Activated CD4-positive, alpha-beta T cell treated with anti-CD3 and anti-CD28 coated beads for 24 hours (primary cell): ENCODE results near the gene NME4.
"Not testable (repeated sequence)": the region's sequence is repeated elsewhere in the genome, so short reads cannot be mapped to it uniquely, and the experiment has no call there.

Experiments used
- DNase-seq, 2 donors: peaks; one replicate each; pipeline ENCODE4 v3.0.0-alpha.2; 2020; ENCODE audit warnings: low read depth in 2 of 2

NME4 gene

DNA sequence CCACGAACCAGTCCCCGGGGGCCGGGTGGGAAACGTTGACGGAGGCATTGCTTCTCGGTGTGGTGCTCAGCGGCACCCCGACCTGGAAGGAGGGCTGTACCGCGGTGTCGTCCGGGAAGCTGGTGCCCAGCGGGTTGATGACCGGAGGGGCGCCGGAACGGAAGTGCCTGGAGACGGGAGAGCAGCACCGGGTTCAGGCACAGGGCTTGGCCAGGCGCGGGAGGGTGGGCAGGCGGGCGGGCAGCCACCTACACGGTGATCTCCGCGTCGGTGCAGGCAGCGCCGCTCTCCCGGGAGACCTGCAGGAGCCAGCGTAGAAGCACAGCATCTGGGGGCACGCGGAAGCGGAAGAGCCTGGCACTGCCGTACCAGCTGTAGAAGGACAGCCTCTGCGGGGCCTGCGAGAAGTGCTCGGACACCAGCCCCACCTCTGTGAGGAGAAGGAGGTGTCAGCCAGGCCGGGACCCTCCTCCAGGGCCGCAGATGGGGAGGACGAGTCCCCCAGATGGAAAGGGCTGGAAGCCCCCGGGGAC, 19.5 kb upstream of the NME4 start:
- no peak for DNase-seq

DNA sequence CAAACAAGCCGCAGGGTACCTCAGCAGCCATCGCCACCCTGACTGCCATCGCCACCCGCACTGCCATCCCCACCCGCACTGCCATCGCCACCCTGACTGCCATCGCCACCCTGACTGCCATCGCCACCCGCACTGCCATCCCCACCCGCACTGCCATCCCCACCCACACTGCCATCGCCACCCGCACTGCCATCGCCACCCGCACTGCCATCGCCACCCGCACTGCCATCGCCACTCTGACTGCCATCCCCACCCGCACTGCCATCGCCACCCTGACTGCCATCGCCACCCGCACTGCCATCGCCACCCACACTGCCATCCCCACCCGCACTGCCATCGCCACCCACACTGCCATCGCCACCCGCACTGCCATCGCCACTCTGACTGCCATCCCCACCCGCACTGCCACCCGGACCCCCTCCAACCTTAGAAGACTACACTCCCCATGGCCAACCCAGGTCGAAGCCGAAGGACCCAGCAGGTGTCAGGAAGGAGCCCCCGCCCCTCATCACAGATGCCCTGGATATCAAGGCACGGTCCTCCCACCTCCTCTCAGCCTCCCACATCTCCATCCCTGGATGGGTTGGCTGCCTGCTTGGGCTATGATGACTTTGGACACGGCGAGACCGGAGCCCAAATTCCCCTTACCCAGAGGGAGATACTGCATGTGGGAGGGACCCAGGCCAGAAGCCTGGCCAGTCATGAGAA, 18.7 kb upstream of the NME4 start:
- DNase-seq, result not testable (repeated sequence)

DNA sequence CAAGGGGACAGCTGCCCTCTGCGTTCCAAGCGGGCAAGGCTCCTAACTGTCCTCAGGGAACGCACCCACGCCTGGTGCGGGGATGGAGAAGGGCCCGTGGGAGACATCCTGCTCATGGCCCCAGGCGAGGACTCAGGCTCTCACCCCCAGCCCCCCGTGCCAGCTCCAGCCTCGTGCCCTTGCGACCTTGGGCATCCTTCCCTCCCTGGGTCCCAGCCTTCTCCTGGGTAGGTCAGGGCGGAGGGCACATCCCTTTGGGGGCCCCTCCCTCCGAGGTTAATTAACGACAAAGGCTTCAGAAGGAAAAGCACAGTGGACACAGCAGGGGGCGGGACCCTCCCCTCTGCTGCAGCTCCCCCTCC, 18.2 kb upstream of the NME4 start:
- no peak for DNase-seq

DNA sequence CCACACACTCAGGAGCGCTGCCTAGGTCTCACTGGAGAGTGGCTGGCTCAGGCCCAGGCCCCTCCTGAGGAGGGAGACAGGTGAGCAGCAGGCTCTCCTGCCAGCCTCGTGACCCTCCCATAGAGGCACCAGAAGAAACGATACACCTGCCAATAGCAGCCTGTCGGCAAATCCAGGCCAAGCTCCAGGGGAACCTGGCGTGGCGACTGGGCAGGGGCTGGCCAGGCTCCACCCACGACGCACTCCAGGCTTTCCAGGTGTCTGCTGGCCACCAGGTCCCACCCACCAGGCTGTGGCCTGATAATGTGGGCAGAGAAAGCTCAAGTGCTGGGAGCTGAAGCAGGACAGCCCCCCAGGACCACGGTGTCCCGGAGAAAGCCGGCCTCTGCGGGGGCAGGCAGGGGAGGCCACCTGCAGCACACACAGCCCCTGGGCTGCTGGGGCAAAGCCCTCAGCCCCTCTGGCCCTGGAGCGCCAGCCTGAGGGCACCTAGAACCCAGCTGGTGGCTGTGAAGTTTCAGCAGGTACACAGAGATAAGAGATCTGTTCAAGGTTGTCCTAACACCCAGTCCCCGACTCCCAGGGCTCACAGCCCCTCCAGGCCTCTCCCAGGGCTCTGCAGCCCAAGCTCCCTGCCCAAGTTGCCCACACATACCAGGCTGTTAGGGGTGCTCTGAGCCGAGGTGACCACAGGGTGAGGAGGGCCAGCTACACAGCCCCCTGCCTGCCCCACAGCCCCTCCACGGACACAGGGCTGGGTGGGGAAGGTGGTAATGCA, 17.6 kb upstream of the NME4 start:
- DNase-seq, result no peak

DNA sequence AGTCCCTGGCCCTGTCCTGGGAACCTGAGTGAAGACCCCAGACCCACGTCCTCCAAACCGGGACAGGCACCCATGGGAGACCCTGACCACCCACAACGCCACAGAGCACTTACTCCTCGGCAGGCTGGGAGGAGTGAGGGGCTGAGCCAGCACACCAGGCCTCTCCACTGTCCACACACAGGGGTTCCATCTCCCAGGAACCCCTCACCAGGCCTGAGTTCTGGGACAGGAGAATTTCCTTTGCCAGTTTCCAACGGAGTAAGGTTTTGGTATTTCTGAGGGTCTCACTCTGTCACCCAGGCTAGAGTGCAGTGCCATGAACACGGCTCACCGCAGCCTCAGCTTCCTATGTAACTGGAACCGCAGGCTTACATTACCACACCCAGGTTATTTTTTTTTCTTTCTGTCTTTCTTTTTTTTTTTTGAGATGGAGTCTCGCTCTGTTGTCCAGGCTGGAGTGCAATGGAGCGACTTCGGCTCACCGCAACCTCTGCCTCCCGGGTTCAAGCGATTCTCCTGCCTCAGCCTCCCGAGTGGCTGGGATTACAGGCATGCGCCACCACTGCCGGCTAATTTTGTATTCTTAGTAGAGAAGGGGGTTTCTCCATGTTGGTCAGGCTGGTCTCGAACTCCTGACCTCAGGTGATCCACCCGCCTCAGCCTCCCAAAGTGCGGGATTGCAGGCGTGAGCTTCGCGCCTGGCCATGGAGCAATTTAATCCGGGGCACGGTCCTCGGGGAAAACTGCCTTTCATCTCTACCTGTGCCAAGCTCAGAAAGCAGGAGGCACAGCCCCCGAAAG, 16.8 kb upstream of the NME4 start:
- no peak for DNase-seq

DNA sequence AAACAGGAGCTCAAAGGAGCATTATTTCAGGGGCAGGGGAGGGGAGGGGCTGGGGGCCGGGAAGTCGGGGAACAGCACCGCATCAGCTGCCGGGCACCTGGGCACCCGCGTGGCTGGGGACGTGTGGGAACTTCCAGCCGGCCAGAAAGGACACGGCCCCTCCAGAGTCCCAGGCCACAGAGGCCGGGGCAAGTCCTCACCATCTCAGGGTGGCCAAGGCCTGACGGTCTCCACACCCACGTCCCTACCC, 16.3 kb upstream of the NME4 start:
- DNase-seq, result no peak

DNA sequence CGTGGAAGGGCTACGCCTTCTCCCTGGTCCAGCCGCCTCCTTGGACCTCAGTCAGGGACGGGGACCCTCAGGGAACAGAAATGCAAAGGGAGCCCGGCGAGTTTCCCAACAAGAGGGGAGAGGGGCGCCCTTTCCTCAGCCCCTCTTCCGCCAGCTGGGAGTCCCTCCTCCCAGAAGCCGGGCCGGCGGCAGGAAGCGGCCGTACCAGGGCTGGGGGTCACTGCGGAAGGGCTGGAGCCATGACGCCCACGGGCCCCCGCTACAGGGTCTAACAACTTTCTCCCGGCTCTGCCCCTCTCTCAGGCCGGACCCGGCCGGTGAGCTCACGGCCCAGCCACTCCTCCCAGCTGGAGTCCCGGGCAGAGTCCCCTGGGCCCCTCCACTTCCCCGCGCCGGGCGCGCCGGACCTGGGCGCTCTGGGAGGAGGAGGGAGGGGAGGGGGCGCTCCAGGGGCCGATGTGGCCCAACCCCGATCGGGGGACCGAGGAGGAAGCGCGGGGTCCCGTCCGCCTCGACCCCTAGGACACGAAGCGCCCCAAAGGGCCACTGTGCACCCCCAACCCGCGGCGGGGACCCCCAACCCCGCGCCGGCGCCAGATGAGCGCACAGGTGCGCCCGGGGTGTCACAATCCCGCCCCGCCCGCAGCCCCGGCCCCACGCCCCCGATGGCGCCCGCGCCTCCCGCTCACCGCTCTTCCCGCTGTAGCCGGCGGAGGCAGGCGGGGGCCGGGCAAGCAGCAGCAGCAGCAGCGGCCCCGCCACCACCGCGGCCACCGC, 15.8 kb upstream of the NME4 start:
- no peak for DNase-seq

DNA sequence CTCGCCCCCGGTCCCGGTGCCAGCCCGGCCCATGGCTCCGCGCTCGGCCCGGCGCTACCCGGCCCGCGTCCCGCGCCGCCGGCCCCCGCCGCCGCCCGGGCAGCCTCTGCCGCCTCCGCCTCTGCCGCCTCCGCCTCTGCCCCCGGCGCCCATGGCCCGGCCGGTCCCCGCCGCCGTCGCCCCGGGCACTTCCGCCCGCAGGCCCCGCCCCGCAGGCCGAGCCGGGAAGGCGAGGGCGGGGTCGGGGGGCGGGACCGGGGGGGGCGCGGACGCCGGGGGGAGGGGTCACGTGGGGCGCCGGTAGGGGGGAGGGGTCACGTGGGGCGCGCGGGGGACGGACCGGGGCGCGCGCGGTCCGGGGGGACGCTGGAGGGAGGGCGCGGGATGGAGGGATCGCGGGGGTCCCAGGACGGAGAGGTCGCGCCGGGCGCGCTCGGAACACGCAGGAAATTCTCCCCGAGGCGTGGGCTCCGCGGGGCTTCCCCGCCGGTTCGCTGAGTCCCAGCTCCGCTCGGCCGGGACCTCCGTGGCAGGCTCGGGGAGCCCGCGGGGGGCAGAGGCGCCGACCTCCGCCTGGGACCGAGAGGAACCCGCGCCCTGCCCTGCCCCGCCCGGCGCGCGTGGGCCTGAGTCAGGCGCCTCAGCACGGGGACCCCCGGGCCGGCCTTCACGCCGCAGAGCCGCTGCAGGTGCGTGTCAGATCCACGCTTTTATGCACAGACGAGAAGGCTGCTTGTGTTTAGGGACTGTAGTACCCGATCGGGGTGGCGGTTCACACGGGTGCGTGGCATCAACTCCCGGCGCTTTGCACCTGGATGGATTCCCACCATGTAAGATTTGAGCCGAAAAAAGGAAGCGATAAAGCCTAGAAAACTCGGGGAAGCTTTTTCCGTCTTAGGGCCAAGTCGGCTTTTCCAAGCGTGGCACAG, 14.9 kb upstream of the NME4 start, which contains the start of gene PGAP6:
Gene PGAP6 (minus strand): TSS at position 190 of the 929 bp plus-strand sequence. CDS start 157 bp downstream, at position 33.
- peak; percentile 50 to 54 for DNase-seq

DNA sequence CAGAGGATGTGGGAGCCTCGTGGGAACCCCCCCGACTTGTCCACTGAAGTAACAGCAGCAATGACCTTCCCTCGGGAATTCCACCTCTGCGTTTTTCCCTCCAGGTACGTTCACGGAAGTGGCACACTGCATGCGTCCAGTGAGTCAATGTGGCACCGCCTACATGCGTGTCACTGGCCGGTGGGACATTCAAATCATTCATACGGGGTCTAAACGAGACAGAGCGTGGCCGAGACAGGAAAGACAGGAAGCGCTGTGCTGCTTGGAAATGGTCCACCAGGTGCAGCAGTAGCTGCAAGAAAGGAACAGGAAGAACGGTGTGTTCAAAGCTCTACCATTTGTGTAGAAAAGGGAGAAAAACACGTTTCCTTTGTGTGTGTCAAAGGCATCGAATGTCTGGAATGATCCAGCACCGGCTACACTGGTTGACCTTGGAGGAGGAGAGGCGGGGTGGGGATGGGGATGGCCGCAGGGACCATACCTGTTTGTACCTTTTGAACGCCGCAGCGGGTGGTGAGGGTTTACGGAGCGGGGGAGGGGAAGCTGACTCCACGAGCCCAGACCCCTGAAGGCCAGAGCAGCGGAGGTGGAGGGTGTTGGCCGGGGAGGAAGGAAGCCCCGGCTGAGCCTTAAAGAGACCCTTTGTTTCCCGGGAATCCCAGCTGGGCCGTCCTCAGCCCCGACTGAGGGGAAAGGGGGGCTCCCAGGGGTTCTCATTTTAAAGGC, 13.5 kb upstream of the NME4 start:
- no peak for DNase-seq

DNA sequence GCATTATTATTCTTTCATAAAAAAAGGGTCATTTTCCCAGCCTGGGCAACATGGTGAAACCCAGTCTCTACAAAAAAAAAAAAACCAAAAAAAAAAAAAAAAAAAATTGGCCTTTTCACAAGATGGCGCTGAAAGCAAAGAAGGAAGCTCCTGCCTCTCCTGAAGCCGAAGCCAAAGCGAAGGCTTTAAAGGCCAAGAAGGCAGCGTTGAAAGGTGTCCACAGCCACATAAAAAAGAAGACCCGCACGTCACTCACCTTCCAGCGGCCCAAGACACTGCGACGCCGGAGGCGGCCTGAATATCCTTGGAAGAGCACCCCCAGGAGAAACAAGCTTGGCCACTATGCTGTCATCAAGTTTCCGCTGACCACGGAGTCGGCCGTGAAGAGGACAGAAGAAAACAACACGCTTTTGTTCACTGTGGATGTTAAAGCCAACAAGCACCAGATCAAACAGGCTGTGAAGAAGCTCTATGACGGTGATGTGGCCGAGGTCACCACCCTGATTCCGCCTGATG, 10.3 kb upstream of the NME4 start:
- no peak for DNase-seq

DNA sequence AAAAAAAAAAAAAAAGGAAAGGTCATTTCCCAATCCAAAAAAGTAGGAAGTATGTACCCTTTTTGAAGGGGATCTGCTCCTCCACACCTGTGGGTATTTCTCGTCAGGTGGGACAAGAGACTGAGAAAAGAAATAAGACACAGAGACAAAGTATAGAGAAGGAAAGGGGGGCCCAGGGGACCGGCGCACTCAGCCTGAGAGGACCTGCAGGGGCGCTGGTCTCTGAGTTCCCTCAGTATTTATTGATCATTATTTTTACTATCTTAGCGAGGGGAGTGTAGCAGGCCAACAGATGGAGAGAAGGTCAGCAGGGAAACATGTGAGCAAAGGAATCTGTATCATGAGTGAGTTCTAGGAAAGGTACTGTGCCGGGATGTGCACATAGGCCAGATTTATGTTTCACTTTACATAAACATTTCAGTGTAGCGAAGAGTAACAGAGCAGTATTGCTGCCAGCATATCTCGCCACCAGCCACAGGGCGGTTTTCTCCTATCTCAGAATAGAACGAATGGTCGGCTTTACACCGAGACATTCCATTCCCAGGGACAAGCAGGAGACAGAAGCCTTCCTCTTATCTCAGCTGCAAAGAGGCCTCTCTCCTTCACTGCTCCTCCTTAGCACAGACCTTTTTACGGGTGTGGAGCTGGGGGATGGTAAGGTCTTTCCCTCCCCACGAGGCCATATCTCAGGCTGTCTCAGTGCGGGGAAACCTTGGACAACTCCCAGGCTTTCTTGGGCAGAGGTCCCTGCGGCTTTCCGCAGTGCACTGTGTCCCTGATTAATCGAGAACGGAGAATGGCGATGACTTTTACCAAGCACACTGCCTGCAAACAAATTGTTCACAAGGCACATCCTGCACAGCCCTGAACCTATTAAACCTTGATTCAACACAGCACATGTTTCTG, 9.0 kb upstream of the NME4 start:
- not testable (repeated sequence) for DNase-seq

DNA sequence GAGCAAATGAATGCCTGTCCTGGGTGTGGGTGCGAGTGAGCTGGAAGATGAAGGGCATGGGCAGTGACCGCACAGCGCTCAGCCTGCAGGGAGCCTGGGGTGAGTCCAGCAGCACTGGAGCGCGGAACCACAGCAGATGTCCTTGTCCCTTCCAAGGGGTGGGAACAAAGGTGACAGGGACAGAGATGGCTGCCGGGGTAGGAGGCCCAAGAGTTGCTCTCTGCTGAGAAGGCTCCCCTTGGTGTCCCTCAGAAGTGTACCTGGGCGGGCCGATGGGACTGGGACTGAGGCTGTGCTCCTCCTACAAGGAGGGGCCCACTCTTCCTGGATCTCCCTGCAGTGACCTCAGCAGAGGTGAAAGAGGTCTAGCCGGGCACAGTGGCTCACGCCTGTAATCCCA, 7.6 kb upstream of the NME4 start:
- no peak for DNase-seq

DNA sequence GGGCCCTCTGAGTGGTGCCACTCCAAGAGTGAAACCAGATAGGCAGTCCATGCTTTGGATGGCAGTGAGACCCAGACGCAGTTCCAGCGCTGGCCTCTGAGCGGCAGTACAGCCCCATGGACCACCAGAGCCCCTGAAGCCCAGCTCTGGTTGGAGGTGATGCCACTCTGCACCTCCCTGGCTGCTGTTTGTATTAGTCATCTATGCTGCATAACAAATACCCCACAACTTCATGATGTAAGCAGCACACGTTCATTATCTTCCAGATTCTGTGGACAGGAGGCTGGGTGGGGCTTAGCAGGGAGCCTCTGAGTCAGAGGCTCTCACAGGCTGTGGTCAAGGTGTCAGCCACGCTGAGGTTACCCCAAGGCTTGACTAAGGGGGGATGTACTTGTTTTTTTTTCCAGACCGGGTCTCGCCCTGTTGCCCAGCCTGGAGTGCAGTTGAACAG, 5.1 kb upstream of the NME4 start:
- peak; percentile 76 to 78 for DNase-seq

DNA sequence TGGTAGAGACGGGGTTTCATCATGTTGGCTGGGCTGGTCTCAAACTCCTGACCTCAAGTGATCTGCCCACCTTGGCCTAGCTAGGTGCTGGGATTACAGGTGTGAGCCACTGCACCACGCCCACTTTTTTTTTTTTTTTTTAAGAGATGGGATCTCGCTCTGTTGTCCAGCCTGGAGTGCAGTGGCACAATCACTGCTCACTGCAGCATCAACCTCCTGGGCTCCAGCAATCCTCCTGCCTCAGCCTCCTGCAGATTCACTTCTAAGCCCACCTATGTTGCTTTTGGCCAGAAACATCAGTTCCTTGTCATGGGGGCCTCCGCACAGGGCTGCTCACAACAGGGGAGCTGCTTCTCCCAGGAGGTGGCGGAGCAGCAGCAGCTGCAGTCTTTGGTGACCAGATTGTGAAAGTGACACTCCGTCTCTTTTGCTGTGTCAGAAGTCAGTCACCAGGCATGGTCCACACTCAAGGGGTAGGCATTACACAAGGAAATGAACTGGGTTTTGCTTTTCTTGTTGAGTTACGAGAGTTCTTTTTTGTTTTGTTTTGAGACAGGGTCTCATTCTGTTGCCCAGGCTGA, 4.5 kb upstream of the NME4 start:
- DNase-seq, result no peak

DNA sequence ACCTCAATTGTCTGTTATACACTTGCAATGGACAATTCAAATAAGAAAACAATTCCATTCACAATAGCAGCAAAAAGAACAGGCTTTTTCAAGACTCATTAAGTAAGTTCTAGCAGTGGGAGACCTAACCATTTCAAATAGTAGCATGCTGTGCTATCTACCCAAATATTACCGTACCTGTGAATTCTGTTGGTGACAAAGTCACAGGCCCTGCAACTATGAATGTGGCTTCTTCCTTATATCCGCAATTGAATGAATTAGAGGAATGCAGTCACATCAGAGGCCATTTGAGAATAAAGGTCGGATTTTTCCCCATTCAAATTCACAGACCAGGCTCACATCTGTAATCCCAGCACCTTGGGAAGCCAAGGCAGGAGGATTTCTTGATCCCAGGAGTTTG, 800 bp upstream of the NME4 start:
- no peak for DNase-seq

DNA sequence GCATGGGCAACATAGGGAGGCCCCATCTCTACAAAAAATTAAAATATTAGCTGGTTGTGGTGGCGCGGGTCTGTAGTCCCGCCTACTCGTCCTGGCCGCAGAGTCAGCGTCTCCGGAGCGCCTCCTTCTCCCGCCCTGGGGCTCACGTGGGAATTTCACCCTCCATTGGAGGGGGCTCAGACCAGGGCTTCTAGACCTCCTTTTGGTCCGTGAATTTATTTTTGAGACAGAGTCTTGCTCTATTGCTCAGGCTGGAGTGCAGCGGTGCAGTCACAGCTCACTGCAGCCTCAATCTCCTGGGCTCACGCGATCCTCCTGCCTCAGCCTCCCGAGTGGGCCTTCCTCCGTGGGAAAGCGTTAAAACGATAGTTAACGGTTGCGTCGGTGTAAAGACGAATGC, 394 bp upstream of the NME4 start:
- no peak for DNase-seq

DNA sequence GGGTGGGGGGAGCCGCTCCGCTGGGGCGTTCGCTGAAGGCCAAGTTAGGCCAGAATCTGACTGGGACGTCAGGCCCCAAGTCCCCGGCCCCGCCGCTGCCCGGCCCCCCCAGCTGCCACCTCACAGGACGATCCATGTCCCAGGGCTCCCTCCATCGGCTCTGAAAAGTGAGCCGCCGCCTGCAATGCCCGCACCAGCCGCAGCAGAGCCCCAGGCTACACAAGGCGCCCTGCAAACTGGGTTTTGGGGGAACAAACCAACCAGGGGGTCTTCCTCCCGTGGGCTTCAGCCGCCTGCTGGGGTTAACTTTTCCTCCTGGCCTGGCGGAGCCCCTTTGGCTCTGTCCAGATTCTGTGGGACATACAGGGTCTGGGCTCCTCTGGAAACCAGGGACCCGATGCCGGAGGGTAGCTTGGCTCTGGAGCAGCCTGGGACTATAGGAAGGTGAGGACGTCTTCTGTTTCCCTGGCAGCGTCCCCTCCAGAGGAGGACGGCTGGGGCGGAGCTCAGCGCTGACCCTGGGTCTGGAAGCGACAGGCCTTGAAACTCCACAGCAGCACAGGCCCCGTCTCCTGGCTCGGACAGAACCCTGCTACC, 835 bp downstream of the NME4 start:
- no peak for DNase-seq
